Transverse colon (tissue), 4 donors: Measurements from ENCODE around the gene CD40. TPM values are rescaled to one million over a fixed set of nuclear protein-coding genes. Genes with fewer than 3 reads are reported as not detected.

Experiments used
- DNase-seq: peaks from one replicate; pipeline ENCODE4 v3.0.0-alpha.2; 2019
- H3K27ac ChIP-seq, 4 donors: fragments of 200-600 bp; sonication (generic); 2 replicates each; pipeline ENCODE4 v1.5.1; 2016 to 2018; ENCODE audit warnings: inconsistent platforms in 4 of 4
- H3K27me3 ChIP-seq: fragments of 200-600 bp; sonication (generic); 2 replicates; pipeline ENCODE4 v1.5.1; 2017; ENCODE audit warnings: inconsistent platforms
- H3K36me3 ChIP-seq, 4 donors: fragments of 200-600 bp; sonication (generic); 2 replicates each; pipeline ENCODE4 v1.5.1; 2017 to 2019; ENCODE audit warnings: inconsistent platforms in 4 of 4
- H3K4me1 ChIP-seq, 4 donors: fragments of 200-600 bp; sonication (generic); 2 replicates each; pipeline ENCODE4 v1.5.1; 2017 to 2020; ENCODE audit warnings: inconsistent platforms in 4 of 4
- H3K4me3 ChIP-seq, 4 donors: fragments of 200-600 bp; sonication (generic); 1 replicate in 1 of 4; 2 replicates in 3 of 4; pipeline versions ENCODE4 v1.5.1 to v1.6.1; 2017 to 2019; ENCODE audit warnings: inconsistent platforms in 4 of 4
- H3K9me3 ChIP-seq, 2 donors: fragments of 200-600 bp; sonication (generic); 2 replicates each; pipeline ENCODE4 v1.5.1; 2017 to 2019; ENCODE audit warnings: inconsistent platforms in 2 of 2
- EP300 ChIP-seq: sonication (generic); formaldehyde crosslinking; IDR thresholded peaks from one replicate; pipeline ENCODE4 v1.6.1; 2017; ENCODE audit warnings: antibody characterized with exemption, low read depth
- POLR2A ChIP-seq: fragments of 450-650 bp; IDR thresholded peaks from one replicate; pipeline ENCODE4 v1.6.1; 2016; ENCODE audit warnings: antibody characterized with exemption, mild to moderate bottlenecking, moderate library complexity
- POLR2AphosphoS5 ChIP-seq, 3 donors: sonication (generic); formaldehyde crosslinking; IDR thresholded peaks; one replicate each; pipeline ENCODE4 v1.6.1; 2016; ENCODE audit warnings: antibody characterized with exemption in 3 of 3
- WGBS, 2 donors: methylation state at CpG; one replicate each; pipeline ENCODE4 v1.1.5; 2018; ENCODE audit warnings: low coverage in 1 of 2; 5-methylcytosine and 5-hydroxymethylcytosine counted together
- in situ Hi-C, 4 donors: fragments of 200-750 bp; cut with MboI; loops; one replicate each; pipeline versions ENCODE4 v1.15.0 to v1.15.1; 2017; ENCODE audit warnings: low sequenced_read_pairs in 3 of 4, low pct_ligation_motif_present in 1 of 4, low pct_unique_long_range_greater_than_20kb in 1 of 4
- intact Hi-C: fragments of 100-400 bp; cut with DNase I; formaldehyde crosslinking; loops from one replicate; pipeline ENCODE4 v1.15.1; 2023; ENCODE audit warnings: low total_unique reads
- total RNA-seq, 4 donors: library from RNA; depleted of rRNA; stranded (reverse); fragments of >200 nt; gene quantifications; one replicate each; pipeline ENCODE4 v1.1.0, GENCODE V29; 2016
- TF ChIP-seq, protein P1 (sequence below), 5 experiments: fragments of 200-600 bp in 3 of 5; fragments of 450-650 bp in 2 of 5; sonication (generic) in 3 of 5; IDR thresholded peaks; 1 replicate in 2 of 5; 2 replicates in 3 of 5; pipeline ENCODE4 v1.5.1; 2016 to 2017; ENCODE audit warnings: antibody characterized with exemption in 5 of 5, inconsistent platforms in 3 of 5, mild to moderate bottlenecking in 2 of 5, moderate library complexity in 1 of 5

The CD40 gene
- total RNA-seq, 4 donors from 2014 or later, result 2.5 to 11.6 (median 3.5) TPM

DNA sequence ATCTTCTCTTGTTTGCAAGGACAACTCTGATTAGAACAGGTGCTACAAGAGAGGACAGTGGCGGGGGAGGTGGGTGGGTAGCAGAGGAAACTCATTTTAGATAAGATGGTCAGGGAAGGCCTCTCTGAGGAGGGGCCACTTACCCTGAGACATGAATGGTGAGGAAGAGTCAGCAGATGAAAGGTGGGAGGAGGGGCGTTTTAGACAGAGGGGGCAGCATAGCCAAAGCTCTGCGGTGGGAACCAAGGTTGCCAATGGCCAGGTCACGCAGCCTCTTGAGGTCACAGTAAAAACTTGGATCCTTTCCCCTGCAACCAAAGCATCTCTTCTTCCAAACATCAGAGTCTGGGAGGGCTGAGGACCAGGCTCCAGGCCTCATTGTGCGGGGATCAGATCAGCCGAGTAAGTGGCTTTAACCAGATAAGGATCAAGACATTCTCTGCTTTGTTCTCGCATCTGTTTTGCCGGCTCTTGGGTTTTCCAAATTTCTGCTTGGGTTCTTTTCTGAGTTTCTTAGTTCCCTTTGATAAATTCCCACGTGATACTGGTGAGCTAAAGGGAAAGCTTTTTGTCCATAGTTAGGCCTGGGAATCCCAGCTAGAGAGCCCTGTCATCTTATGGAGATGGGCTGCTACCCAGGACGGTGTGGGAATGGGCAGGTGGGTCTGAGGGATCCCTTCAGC, 5.5 kb upstream of the CD40 start:
- H3K27me3 ChIP-seq, result peaks cover 8% of the 10 kb centered on the region
- no peaks in the 10 kb centered on the region for H3K36me3 ChIP-seq
- 76% methylated on average over 10 of the region's 10 CpGs; no CpG with 5 or more reads in 1 of the 2 donors for WGBS, 2 donors
- intact Hi-C loops, result no loop called here
- H3K4me3 ChIP-seq, result no peak overlapping the region
- peaks cover 0 to 6% (median 3%) of the 10 kb centered on the region in 4 donors for H3K4me1 ChIP-seq
- in situ Hi-C loops, result no loop called here
- TF ChIP-seq EP300, result no peak
- no peak for TF ChIP-seq POLR2A
- TF ChIP-seq, protein P1, sequence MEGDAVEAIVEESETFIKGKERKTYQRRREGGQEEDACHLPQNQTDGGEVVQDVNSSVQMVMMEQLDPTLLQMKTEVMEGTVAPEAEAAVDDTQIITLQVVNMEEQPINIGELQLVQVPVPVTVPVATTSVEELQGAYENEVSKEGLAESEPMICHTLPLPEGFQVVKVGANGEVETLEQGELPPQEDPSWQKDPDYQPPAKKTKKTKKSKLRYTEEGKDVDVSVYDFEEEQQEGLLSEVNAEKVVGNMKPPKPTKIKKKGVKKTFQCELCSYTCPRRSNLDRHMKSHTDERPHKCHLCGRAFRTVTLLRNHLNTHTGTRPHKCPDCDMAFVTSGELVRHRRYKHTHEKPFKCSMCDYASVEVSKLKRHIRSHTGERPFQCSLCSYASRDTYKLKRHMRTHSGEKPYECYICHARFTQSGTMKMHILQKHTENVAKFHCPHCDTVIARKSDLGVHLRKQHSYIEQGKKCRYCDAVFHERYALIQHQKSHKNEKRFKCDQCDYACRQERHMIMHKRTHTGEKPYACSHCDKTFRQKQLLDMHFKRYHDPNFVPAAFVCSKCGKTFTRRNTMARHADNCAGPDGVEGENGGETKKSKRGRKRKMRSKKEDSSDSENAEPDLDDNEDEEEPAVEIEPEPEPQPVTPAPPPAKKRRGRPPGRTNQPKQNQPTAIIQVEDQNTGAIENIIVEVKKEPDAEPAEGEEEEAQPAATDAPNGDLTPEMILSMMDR (IDR thresholded peaks at IDR 0.05), result no peak
- no peak for TF ChIP-seq POLR2AphosphoS5 (IDR thresholded peaks at IDR 0.05)
- no peak overlapping the region for H3K27ac ChIP-seq
- no peaks in the 10 kb centered on the region for H3K9me3 ChIP-seq
- no peak for DNase-seq

DNA sequence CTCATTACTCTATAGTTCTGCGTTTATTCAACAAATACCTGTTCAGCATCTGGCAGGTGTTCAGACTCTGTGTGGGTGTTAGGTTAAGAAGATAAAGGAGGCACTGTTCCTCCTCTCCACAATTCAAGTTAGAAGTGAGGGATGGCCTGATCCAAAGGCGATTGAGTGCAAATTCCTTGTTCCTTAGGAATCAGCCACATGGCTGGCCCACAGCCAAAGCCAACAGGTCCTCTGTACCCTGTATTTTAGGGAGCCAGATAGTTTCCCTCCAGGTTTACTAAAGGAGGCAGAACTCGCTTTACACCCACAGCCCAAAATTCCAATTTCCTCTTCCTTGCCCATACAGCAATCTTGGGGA, 5.0 kb upstream of the CD40 start:
- H3K4me1 ChIP-seq, result peaks cover 0 to 9% (median 7%) of the 10 kb centered on the region in 4 donors
- no peaks in the 10 kb centered on the region for H3K36me3 ChIP-seq
- DNase-seq, result no peak
- WGBS, 2 donors, result 59 to 71% methylated on average over 1 to 3 of the region's 3 CpGs
- no peaks in the 10 kb centered on the region for H3K9me3 ChIP-seq
- H3K27ac ChIP-seq, result no peak overlapping the region
- no peak overlapping the region for H3K4me3 ChIP-seq
- intact Hi-C loops, result no loop called here
- in situ Hi-C loops, result no loop called here
- peaks cover 8% of the 10 kb centered on the region for H3K27me3 ChIP-seq
- TF ChIP-seq POLR2A, result no peak
- TF ChIP-seq EP300, result no peak
- TF ChIP-seq, protein P1 (IDR thresholded peaks at IDR 0.05), result no peak
- TF ChIP-seq POLR2AphosphoS5 (IDR thresholded peaks at IDR 0.05), result no peak

DNA sequence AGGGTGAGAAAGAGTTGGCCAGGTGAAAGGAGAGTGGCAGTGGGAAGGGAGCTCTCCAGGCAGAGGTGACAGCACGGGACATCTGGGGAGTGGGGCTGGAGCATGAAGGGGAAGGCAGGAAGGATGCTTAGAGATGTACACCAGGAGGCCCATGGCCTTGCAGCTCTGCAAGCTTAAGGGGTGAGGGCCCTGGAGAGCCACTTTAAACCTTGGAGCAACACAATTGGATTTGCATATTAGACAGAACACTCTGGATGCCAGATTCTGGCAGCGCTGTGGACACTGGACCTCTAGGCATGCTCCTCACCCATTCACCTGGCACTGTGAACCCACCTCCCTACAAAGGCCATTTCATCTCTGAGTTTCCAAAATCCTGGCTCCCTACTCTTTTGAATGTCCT, 3.7 kb upstream of the CD40 start:
- Histone ChIP-seq H3K27ac (no peak overlapping the region), H3K27me3 (peaks cover 8% of the 10 kb centered on the region), H3K36me3 (no peaks in the 10 kb centered on the region), H3K4me1 (peaks cover 0 to 17% (median 14%) of the 10 kb centered on the region in 4 donors), H3K9me3 (no peaks in the 10 kb centered on the region), H3K4me3 (no peak overlapping the region)
- no peak for TF ChIP-seq EP300
- TF ChIP-seq, protein P1 (IDR thresholded peaks at IDR 0.05), result no peak
- no peak for DNase-seq
- 74% methylated on average over 2 of the region's 2 CpGs; no CpG with 5 or more reads in 1 of the 2 donors for WGBS, 2 donors
- in situ Hi-C loops, result no loop called here
- intact Hi-C loops, result no loop called here

DNA sequence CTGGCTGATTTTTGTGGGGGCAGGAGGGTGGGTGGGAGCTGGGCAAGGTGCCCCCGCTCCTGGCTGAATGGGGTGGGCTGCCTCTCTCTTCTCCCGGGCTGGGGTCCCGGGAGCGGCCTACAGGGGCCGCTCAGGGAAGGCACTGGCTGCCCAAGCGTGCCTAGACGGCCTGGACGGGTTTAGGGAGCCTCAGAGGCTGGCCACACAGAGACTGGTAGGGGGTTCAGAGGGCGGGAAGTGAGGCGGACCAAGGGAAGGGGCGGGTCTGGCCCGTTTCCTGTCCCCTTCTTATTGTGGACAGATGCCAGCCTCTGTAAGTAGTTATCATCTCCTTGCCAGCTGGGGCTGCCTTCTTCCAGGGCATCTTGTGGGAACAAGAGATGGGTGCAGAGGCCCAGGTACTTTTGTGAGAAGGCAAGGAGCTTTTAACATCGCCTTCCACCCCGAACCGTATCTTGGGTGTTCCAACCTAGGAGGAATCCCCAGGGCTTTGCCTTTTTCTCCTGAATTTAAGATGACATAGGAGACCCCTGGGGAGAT, 437 bp downstream of the CD40 start:
- in situ Hi-C loops (no loop called here), intact Hi-C loops (no loop called here)

More for the DNA sequence above, 437 bp downstream of the CD40 start:
- DNase-seq, result peak; percentile 46
- Histone ChIP-seq H3K36me3 (no peaks in the 10 kb centered on the region), H3K27ac (peak overlapping the region; percentile 73 to 84 (median 81)), H3K4me1 (peaks cover 0 to 29% (median 16%) of the 10 kb centered on the region in 4 donors), H3K27me3 (no peaks in the 10 kb centered on the region), H3K4me3 (peak overlapping the region; percentile 16 to 46 (median 36)), H3K9me3 (no peaks in the 10 kb centered on the region)
- 38% methylated on average over 8 of the region's 15 CpGs; no CpG with 5 or more reads in 1 of the 2 donors for WGBS, 2 donors
- TF ChIP-seq POLR2A (no peak), POLR2AphosphoS5 (IDR thresholded peaks at IDR 0.05) (no peak)
- TF ChIP-seq, protein P1 (IDR thresholded peaks at IDR 0.05), result no peak
